OCI-LY3 (cell line): ENCODE measurements around the gene EMX2.

Source experiments
- EZH2phosphoT487 ChIP-seq: fragments of 200-600 bp; shearing (Covaris generic); IDR thresholded peaks from 2 replicates; pipeline ENCODE4 v1.6.1; 2018; ENCODE audit warnings: antibody characterized with exemption, mixed run types, low read depth
- TF ChIP-seq, protein P1 (sequence below): fragments of 200-600, 300-600 bp; sonication (generic); IDR thresholded peaks from 2 replicates; pipeline ENCODE4 v1.5.1; 2014; ENCODE audit warnings: antibody characterized with exemption, low read length, low read depth

DNA sequence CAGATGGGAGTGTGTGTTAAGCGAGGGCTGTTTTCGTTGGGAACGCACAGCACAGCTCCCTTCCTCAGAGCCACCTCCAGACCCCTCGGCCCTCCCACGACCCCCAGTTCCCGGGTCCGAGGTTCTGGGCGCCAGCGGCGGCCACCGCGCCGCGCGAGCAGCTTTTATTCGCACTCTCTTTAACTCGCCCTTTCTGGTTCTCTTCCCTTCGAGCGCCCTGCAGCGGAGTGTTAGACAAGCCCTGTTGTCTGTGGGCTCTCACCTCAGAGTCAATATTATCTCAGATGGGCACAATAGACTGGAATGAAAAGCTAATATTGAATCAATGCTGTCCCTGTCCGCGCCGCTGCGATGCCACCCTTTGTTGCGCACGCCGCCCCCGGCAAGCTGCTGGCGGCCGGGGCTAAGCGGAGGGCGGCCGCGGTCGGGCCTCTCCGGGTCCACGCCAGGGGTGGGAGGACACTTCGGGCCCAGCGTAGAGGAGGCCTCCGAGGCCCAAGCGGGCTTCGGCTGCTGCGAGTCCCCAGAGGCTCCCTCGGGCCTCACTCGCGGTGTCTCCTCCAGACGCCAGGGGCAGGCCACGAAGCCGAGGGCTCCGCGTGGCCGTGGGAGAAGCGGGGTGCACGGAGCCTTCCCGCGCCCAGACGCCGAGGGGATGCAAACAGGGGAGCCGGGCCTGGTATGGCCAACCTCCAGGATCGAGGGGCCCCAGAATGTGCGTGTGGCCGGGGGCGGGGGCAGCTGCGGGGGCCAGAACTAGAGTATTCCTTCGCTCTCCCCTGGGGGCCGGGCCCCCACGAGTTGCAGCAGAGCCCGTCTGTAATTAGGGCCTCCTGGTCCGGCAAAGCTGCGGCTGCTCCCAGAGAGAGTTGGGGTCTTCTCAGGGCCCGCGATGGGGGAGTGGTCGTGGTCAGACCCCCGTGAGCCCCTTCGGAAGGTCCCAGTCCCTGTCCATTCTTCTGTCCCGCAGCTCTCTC lies 7.9 kb upstream of the EMX2 start:
- TF ChIP-seq, protein P1, sequence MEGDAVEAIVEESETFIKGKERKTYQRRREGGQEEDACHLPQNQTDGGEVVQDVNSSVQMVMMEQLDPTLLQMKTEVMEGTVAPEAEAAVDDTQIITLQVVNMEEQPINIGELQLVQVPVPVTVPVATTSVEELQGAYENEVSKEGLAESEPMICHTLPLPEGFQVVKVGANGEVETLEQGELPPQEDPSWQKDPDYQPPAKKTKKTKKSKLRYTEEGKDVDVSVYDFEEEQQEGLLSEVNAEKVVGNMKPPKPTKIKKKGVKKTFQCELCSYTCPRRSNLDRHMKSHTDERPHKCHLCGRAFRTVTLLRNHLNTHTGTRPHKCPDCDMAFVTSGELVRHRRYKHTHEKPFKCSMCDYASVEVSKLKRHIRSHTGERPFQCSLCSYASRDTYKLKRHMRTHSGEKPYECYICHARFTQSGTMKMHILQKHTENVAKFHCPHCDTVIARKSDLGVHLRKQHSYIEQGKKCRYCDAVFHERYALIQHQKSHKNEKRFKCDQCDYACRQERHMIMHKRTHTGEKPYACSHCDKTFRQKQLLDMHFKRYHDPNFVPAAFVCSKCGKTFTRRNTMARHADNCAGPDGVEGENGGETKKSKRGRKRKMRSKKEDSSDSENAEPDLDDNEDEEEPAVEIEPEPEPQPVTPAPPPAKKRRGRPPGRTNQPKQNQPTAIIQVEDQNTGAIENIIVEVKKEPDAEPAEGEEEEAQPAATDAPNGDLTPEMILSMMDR: no peak
- TF ChIP-seq EZH2phosphoT487: no peak
